Prostate gland (tissue), 2 donors: ENCODE measurements around the gene RSRP1.
"Not testable (repeated sequence)": the region's sequence is repeated elsewhere in the genome, so short reads cannot be mapped to it uniquely, and the experiment has no call there.

Source experiments
- POLR2A ChIP-seq: fragments of 450-650 bp; IDR thresholded peaks from one replicate; pipeline ENCODE4 v1.6.1; 2016; ENCODE audit warnings: antibody characterized with exemption, mild to moderate bottlenecking
- POLR2AphosphoS5 ChIP-seq: sonication (generic); formaldehyde crosslinking; IDR thresholded peaks from one replicate; pipeline ENCODE4 v1.6.1; 2017; ENCODE audit warnings: antibody characterized with exemption
- TF ChIP-seq, protein P1 (sequence below), 4 experiments: fragments of 200-600 bp in 2 of 4; fragments of 450-650 bp in 2 of 4; sonication (generic) in 2 of 4; IDR thresholded peaks; 1 replicate in 3 of 4; 2 replicates in 1 of 4; pipeline ENCODE4 v1.5.1; 2016 to 2019; ENCODE audit warnings: antibody characterized with exemption in 4 of 4, mild to moderate bottlenecking in 2 of 4, moderate library complexity in 2 of 4

GRCh38 chr1:25293426-25293825, 46.2 kb upstream of the RSRP1 start:
- TF ChIP-seq, protein P1, sequence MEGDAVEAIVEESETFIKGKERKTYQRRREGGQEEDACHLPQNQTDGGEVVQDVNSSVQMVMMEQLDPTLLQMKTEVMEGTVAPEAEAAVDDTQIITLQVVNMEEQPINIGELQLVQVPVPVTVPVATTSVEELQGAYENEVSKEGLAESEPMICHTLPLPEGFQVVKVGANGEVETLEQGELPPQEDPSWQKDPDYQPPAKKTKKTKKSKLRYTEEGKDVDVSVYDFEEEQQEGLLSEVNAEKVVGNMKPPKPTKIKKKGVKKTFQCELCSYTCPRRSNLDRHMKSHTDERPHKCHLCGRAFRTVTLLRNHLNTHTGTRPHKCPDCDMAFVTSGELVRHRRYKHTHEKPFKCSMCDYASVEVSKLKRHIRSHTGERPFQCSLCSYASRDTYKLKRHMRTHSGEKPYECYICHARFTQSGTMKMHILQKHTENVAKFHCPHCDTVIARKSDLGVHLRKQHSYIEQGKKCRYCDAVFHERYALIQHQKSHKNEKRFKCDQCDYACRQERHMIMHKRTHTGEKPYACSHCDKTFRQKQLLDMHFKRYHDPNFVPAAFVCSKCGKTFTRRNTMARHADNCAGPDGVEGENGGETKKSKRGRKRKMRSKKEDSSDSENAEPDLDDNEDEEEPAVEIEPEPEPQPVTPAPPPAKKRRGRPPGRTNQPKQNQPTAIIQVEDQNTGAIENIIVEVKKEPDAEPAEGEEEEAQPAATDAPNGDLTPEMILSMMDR (IDR thresholded peaks at IDR 0.05), result not testable (repeated sequence)
- TF ChIP-seq POLR2A, POLR2AphosphoS5: not testable (repeated sequence)
